OCI-LY7 (cell line): ENCODE measurements around the gene CRY1.

Source experiments
- EZH2phosphoT487 ChIP-seq: fragments of 200-600 bp; sonication (generic); IDR thresholded peaks from 2 replicates; pipeline ENCODE4 v1.6.1; 2018; ENCODE audit warnings: low read depth, borderline replicate concordance, mild to moderate bottlenecking, mixed run types, antibody characterized with exemption, low read length, moderate library complexity, mixed read lengths
- TF ChIP-seq, protein P1 (sequence below): fragments of 200-600 bp; sonication (generic); conservative IDR thresholded peaks from 2 replicates; pipeline ENCODE4 v1.5.1; 2014; ENCODE audit warnings: mild to moderate bottlenecking, antibody characterized with exemption, low read length, moderate library complexity, mixed read lengths

DNA sequence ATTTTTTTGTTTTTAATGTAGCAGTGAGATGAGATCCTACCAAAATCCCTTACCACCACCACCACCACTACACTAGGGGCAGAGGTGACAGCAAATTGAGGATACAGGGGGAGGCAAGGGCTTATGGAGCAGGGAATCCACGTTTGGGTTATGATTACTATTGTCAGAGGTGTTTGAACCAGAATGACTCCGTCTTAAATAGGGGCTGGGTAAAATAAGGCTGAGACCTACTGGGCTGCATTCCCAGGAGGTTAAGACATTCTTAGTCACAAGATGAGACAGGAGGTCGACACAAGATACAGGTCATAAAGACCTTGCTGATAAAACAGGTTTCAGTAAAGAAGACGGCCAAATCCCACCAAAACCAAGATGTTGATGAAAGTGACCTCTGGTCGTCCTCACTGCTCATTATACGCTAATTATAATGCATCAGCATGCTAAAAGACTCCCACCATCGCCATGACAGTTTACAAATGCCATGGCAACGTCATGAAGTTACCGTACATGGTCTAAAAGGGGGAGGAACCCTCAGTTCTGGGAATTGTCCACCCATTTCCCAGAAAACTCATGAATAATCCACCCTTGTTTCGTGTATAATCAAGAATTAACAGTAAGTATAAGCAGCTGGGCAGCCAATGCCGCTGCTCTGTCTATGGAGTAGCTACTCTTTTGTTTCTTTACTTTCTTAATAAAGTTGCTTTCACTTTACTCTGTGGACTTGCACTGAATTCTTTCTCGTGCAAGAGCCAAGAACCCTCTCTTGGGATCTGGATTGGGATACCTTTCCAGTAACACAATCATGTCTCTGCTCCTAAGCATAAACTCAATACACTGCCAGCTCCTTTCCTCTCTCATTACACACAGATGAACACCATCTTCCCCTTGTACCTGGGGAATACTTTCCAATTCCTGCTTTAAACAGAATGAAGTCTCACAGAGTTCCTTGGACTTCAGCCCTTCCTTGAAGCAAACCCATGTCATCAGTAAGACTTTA, 16.7 kb upstream of the CRY1 start:
- TF ChIP-seq, protein P1, sequence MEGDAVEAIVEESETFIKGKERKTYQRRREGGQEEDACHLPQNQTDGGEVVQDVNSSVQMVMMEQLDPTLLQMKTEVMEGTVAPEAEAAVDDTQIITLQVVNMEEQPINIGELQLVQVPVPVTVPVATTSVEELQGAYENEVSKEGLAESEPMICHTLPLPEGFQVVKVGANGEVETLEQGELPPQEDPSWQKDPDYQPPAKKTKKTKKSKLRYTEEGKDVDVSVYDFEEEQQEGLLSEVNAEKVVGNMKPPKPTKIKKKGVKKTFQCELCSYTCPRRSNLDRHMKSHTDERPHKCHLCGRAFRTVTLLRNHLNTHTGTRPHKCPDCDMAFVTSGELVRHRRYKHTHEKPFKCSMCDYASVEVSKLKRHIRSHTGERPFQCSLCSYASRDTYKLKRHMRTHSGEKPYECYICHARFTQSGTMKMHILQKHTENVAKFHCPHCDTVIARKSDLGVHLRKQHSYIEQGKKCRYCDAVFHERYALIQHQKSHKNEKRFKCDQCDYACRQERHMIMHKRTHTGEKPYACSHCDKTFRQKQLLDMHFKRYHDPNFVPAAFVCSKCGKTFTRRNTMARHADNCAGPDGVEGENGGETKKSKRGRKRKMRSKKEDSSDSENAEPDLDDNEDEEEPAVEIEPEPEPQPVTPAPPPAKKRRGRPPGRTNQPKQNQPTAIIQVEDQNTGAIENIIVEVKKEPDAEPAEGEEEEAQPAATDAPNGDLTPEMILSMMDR = no peak
- no peak for TF ChIP-seq EZH2phosphoT487
